T-helper 17 cell (primary cell): ENCODE data around the gene ZBTB7C. TPM values are rescaled to one million over a fixed set of nuclear protein-coding genes. Genes with fewer than 3 reads are reported as not detected.

ENCODE experiments used
- ATAC-seq: fragments of 150-1000 bp; cut with Tn5 transposase; 2 replicates; pipeline ENCODE4 v1.10.0; 2021; ENCODE audit warnings: mild to moderate bottlenecking, moderate library complexity
- DNase-seq, 3 donors: peaks; one replicate each; pipeline versions ENCODE4 v3.0.0 to v3.0.0-alpha.2; 2020 to 2021
- H3K9me3 ChIP-seq: one replicate; pipeline ENCODE4 v1.7.0; 2013; ENCODE audit warnings: low read length, mild to moderate bottlenecking; ENCODE audit not compliant: control insufficient read depth, poor library complexity, severe bottlenecking
- H3K27ac Mint-ChIP-seq: one replicate; pipeline ENCODE4 v1.8.0; 2022; ENCODE audit warnings: mild to moderate bottlenecking, moderate library complexity, mixed read lengths
- H3K27me3 Mint-ChIP-seq: one replicate; pipeline ENCODE4 v1.8.0; 2022; ENCODE audit warnings: mixed read lengths
- H3K36me3 Mint-ChIP-seq: one replicate; pipeline ENCODE4 v1.8.0; 2022; ENCODE audit warnings: low read depth, mixed read lengths
- H3K4me1 Mint-ChIP-seq: one replicate; pipeline ENCODE4 v1.8.0; 2022; ENCODE audit warnings: mild to moderate bottlenecking, mixed read lengths
- H3K4me3 Mint-ChIP-seq: one replicate; pipeline ENCODE4 v1.8.0; 2022; ENCODE audit warnings: mild to moderate bottlenecking, moderate library complexity, mixed read lengths
- total RNA-seq, 4 donors: library from RNA in 2 of 4; stranded (reverse) in 2 of 4; gene quantifications; one replicate each; pipeline ENCODE4 v1.2.3 and lab custom pipeline; 2022 to 2026

Gene ZBTB7C
- total RNA-seq, 2 donors from 2014 or later = 0.07 TPM; not detected in 1

DNA sequence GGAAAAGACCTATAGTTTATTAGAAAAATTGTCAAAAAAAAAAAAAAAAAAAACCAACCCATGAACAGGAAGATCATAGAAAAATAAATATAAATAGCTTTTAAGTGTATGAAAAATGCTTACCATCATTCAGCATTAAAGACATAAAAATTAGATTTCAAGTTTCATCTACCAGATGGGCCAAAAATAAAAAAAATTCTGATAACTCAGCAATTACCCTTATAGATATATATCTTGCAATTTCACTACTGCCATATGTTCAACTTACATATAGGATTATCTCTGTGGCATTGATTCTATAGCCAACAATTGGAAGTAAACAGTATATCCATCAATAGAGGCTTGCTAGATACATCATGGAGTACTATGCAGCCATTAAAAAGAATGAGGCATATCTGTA, 352.2 kb downstream of the ZBTB7C start:
- ATAC-seq (no peak), DNase-seq (no peak)
- no peak overlapping the region for H3K4me3 Mint-ChIP-seq
- H3K27me3 Mint-ChIP-seq = peaks cover 78% of the 10 kb centered on the region
- H3K27ac Mint-ChIP-seq = no peak overlapping the region
- no peaks in the 10 kb centered on the region for H3K9me3 ChIP-seq
- H3K4me1 Mint-ChIP-seq = peaks cover 4% of the 10 kb centered on the region
- H3K36me3 Mint-ChIP-seq = peaks cover 2% of the 10 kb centered on the region

DNA sequence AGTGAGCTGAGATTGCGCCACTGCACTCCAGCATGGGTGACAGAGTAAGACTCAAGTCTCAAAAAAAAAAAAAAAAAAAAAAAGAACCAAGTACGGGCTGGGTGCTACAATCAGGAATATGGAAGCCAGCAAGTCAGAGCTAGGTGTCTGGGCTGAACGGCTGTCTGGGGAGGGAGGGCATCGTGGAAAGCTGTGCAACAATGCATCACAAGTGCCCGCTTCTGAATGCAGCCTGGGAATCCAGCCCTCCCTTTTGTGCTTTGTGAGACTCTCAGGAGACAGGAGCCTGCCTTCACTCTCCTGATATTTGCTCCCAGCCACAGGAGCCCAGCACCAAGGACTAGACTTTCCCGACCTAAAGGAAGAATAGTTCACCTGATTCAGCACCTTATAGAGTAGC, 353.8 kb downstream of the ZBTB7C start:
- Mint-ChIP-seq H3K4me3 (no peak overlapping the region), H3K27me3 (peaks cover 80% of the 10 kb centered on the region), H3K4me1 (peaks cover 4% of the 10 kb centered on the region), H3K36me3 (peaks cover 2% of the 10 kb centered on the region), H3K27ac (no peak overlapping the region)
- DNase-seq (no peak), ATAC-seq (no peak)
- H3K9me3 ChIP-seq = no peaks in the 10 kb centered on the region

DNA sequence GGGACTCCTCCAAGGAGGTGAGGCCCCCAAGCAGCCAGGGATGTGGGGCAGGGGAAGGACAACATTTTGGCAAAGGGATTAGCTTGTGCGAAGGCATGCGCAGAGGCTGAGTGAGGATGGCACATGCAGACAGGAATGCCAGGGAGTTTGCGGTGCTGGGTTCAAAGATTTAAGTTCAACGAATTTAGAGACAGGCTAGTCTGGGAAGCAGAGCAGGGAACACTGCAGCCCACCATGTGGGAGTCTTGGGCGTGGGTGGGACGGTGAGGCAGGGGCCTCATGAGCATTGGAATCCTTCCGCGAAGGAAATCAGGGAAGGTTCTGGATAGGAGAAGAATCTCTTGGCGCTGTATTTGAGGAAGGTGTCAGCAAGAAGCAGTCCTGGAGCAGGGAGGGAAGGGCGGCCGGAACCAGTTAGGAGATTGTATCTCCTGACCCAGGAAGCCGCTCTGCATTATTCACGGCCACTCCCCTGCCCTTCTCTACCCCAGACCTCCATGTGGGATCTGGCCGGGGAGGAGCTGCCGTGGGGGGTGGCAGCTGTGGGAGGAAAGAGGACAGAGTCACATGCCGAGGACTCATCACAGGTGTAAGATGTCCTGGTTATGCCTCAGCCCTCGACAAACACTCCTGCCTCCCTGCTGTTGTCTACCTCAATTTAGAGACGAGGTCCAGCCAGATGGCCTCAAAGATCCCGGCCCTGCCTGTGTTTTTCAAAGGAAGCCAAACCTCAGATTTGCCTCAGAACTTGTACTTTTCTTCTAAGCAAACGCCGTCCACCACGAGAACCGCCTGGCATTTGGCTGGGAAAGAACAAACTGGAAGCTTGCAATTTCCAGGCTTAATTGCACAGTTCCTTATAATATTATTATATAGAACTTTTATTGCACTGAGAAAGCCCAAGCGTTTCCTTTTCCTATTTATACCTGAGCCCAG, 355.0 kb downstream of the ZBTB7C start:
- no peak overlapping the region for H3K4me3 Mint-ChIP-seq
- ATAC-seq (no peak), DNase-seq (no peak)
- H3K4me1 Mint-ChIP-seq = peaks cover 4% of the 10 kb centered on the region
- H3K9me3 ChIP-seq = no peaks in the 10 kb centered on the region
- H3K36me3 Mint-ChIP-seq = peaks cover 2% of the 10 kb centered on the region
- peaks cover 69% of the 10 kb centered on the region for H3K27me3 Mint-ChIP-seq
- no peak overlapping the region for H3K27ac Mint-ChIP-seq

DNA sequence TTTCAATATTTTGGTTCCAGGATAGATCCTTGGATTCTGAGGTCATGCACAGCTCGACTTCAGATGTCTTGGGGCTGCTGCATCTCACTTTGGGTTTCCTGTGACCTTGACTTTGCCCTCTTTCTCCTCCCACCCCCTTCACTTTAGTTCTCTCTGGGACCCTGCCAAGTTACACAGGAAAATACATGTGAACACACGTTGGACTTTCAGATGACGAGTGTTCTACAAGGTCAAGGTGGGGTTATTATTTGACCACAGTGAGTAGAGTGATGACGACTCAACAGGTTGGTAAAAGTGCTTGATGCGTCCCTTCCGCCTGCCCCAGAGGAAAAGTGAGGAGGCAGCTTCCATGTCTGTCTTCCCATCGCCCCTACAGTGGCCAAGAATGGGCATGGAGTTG, 356.3 kb downstream of the ZBTB7C start:
- H3K36me3 Mint-ChIP-seq = peaks cover 2% of the 10 kb centered on the region
- peaks cover 4% of the 10 kb centered on the region for H3K4me1 Mint-ChIP-seq
- peaks cover 57% of the 10 kb centered on the region for H3K27me3 Mint-ChIP-seq
- no peak overlapping the region for H3K4me3 Mint-ChIP-seq
- ATAC-seq (no peak), DNase-seq (no peak)
- H3K27ac Mint-ChIP-seq = no peak overlapping the region
- H3K9me3 ChIP-seq = no peaks in the 10 kb centered on the region

DNA sequence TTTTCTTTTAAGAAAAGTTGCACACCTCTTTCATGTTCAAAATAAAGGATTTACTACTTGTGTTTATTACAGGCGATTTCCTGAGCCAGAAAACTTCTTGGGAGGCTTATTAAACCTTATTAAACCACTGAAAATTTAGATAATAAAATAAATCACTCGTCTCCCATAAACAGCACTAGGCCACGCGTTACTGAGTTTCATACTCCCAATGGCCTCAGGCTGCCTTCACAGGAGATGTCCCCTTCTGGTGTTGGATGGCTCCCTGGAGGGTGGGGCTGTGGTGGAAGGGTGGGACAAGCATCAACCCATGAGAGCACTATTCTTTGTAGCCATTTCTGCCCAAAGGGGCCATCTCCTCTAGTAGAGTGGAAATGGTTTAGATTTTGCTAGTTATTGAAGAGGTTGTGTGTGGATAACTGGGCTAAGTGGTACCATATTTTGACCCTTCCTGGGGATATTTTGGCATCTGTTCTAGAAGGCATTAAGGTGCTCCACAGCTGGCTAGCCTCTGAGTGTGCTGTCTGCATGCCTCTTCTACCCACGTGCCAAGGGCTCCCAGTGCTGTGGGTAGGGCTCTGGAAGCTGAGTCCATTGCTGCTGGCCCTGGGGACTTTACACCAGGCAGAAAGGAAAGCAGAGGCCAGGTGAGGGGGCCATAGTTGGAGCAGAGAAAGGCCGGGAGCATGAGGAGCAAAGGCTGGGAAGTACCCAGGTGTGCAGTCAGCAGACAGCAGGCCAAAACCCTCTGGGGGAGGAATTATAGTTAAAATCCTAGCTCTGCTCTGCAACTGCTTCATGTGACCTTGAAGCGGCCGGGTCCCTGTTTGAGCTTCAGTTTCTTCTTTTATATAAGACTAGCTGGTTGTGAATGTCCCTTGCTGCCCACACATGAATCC, 357.0 kb downstream of the ZBTB7C start:
- no peak for DNase-seq
- Mint-ChIP-seq H3K27me3 (peaks cover 52% of the 10 kb centered on the region), H3K27ac (no peak overlapping the region), H3K4me1 (peaks cover 4% of the 10 kb centered on the region), H3K4me3 (no peak overlapping the region), H3K36me3 (peaks cover 2% of the 10 kb centered on the region)
- ATAC-seq = no peak
- no peaks in the 10 kb centered on the region for H3K9me3 ChIP-seq

DNA sequence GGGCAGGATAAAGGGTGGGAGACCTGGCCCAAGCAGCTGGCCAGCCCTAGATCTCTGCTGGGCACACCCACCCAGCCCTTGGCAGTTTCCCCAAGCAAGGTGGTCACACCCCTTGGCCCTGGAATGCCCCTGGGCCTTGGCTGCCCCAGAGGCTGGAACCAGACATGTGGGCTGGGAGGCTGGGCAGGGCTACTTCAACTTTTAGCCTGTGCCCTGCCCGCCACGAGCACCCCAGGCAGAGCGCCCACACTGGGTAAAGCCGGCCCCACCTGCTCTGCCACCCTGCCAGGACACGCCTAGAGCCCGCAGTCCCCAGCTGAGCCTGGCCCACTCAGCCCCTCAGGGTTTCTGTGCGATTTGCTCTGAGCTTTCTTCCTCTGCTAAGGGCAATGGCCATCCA, 359.0 kb downstream of the ZBTB7C start:
- DNase-seq (no peak), ATAC-seq (no peak)
- H3K36me3 Mint-ChIP-seq = peaks cover 2% of the 10 kb centered on the region
- H3K4me1 Mint-ChIP-seq = peaks cover 4% of the 10 kb centered on the region
- H3K9me3 ChIP-seq = no peaks in the 10 kb centered on the region
- no peak overlapping the region for H3K4me3 Mint-ChIP-seq
- H3K27me3 Mint-ChIP-seq = peaks cover 42% of the 10 kb centered on the region
- H3K27ac Mint-ChIP-seq = no peak overlapping the region

DNA sequence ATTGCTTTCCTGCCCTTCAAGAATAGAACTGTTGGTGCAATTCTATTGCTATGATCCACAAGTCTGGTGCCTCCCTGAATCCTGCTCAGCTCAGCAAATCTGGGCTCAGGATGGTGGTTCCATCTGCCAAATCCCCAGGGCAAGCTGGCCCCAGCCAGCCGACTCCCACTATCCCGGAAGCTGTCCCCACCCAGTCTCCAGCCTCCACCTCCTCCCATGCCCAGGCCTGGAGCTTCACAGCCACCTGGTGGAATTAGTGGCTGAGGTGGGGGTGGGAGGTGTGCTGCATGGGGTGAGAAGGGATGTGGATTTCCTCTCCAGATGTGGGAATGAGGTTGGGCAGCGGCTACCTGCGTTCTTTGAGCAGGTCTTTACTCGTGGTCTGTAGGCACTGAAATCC, 359.4 kb downstream of the ZBTB7C start:
- Mint-ChIP-seq H3K4me3 (no peak overlapping the region), H3K36me3 (peaks cover 2% of the 10 kb centered on the region), H3K27ac (no peak overlapping the region), H3K4me1 (peaks cover 4% of the 10 kb centered on the region), H3K27me3 (peaks cover 37% of the 10 kb centered on the region)
- ATAC-seq (no peak), DNase-seq (no peak)
- no peaks in the 10 kb centered on the region for H3K9me3 ChIP-seq

DNA sequence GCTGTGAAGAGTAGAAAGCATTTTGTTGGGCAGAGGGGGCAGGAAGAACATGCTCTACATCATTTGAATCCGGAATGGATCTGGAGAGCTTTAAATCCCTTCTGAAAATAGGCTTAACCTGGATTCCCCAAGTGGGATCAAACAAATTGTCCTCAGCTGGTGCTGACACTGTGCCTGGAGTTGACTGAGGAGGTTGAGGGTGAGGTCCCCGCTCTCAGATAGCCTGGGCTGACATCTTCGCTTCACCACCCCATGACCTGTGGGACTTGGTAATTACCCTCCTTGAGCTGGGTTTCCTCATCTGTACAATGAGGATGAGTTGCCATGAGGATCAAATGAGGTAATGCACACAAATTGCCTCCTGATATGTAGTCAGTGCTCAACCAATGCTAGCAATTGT, 360.9 kb downstream of the ZBTB7C start:
- H3K4me1 Mint-ChIP-seq = no peaks in the 10 kb centered on the region
- ATAC-seq (no peak), DNase-seq (no peak)
- H3K9me3 ChIP-seq = no peaks in the 10 kb centered on the region
- no peaks in the 10 kb centered on the region for H3K36me3 Mint-ChIP-seq
- no peak overlapping the region for H3K27ac Mint-ChIP-seq
- peaks cover 27% of the 10 kb centered on the region for H3K27me3 Mint-ChIP-seq
- H3K4me3 Mint-ChIP-seq = no peak overlapping the region

DNA sequence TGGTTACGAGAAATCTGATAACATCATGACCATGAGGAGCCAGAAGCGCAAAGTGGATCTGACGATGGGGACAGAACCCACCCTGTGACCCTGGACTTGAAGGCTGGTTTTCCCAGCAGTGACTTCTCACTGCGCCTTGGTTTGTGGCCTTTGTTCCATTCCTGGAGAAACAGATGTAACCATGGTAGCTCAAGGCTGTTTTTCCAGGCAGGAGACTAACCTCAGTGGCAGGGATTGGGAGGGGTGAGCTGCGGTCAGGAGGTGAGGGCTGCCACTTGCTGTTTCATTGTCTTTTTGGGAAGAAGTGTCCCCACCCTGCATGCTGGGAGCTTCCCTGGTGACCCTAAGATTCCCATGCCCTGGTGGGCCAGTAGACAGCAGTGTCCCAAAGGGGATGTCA, 362.3 kb downstream of the ZBTB7C start:
- H3K27ac Mint-ChIP-seq = no peak overlapping the region
- ATAC-seq = no peak
- peaks cover 22% of the 10 kb centered on the region for H3K27me3 Mint-ChIP-seq
- H3K9me3 ChIP-seq = no peaks in the 10 kb centered on the region
- no peak for DNase-seq
- no peaks in the 10 kb centered on the region for H3K4me1 Mint-ChIP-seq
- no peak overlapping the region for H3K4me3 Mint-ChIP-seq
- H3K36me3 Mint-ChIP-seq = no peaks in the 10 kb centered on the region

DNA sequence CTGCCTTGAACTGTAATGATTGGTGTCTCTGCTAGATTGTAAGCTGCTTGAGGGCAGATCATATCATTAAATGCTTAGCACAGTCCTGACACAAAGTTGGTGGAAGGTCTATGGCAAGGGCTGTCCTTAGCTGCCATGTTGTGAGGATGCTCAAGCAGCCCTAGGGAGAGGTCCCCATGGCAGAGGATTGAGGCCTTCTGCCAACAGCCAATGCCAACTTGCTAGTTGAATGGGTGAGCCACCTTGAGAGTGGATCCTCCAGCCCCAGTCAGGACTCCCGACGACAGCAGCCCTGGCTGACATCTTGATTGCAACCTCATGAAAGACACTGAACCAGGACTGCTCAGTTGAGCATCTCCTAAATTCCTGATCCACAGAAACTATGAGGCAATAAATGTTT, 363.4 kb downstream of the ZBTB7C start:
- Mint-ChIP-seq H3K4me1 (no peaks in the 10 kb centered on the region), H3K27ac (no peak overlapping the region), H3K27me3 (peaks cover 13% of the 10 kb centered on the region), H3K4me3 (no peak overlapping the region), H3K36me3 (no peaks in the 10 kb centered on the region)
- DNase-seq (no peak), ATAC-seq (no peak)
- no peaks in the 10 kb centered on the region for H3K9me3 ChIP-seq

DNA sequence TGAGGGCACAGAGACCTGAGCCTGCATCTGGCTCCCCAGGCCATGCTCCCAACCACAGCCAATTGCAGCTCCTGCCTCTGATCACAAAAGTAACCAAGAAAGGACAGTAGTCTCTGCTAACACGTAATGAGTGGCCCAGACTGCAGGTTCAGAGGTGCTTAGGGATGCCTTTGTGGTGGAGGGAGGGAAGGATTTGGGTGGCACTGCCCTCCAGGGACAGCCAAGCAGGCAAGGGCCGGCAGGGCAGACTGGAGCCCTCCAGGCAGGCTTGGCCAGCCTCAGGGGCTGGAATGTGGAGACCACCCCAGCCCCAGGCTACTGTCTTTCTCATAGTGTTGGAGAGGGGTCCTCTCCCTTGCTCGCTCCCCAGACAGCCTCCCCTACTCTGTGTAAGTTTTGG, 364.2 kb downstream of the ZBTB7C start:
- no peaks in the 10 kb centered on the region for H3K36me3 Mint-ChIP-seq
- H3K27me3 Mint-ChIP-seq = peaks cover 9% of the 10 kb centered on the region
- no peak overlapping the region for H3K4me3 Mint-ChIP-seq
- no peak overlapping the region for H3K27ac Mint-ChIP-seq
- no peak for ATAC-seq
- H3K4me1 Mint-ChIP-seq = no peaks in the 10 kb centered on the region
- H3K9me3 ChIP-seq = no peaks in the 10 kb centered on the region
- DNase-seq = no peak

DNA sequence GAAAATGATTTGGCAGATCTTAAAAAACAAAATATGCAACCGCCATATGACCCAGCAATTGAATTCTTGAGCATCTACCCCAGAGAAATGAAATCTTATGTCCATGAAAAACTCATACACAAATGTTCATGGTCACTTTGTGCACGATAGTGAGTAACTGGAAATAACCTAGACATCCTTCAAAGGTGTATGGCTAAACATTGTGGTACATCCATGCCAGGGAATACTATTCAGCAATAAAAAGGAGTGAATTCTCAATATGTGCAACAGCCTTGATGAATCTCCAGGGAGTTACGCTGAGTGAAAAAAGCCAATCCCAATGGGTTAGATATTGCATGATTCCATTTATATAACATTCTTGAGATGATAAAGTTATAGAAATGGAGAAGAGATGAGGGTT, 366.0 kb downstream of the ZBTB7C start:
- H3K27ac Mint-ChIP-seq = no peak overlapping the region
- H3K9me3 ChIP-seq = no peaks in the 10 kb centered on the region
- H3K36me3 Mint-ChIP-seq = no peaks in the 10 kb centered on the region
- DNase-seq (no peak), ATAC-seq (no peak)
- no peaks in the 10 kb centered on the region for H3K4me1 Mint-ChIP-seq
- no peak overlapping the region for H3K4me3 Mint-ChIP-seq
- peaks cover 9% of the 10 kb centered on the region for H3K27me3 Mint-ChIP-seq

DNA sequence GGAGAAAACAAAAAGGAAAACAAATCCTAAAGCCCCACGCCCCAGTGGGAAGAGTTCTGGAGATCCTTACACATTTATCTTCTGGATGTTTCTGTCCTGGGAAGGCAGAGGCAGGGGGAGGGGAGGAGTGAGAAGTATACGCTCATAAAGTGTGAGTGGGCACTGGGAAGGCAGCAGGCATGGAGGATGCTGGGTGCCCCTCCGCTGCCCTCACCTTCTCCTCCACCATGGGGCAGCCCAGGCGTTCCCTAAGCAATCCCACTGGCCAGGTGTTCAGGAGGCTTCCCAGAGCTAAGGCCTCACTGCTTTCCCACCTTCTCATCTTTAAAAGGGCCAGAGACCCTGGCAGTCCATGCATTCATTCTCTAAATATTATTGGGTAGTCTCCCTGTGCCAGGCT, 366.8 kb downstream of the ZBTB7C start:
- no peak overlapping the region for H3K27ac Mint-ChIP-seq
- no peaks in the 10 kb centered on the region for H3K4me1 Mint-ChIP-seq
- no peak overlapping the region for H3K4me3 Mint-ChIP-seq

More for the DNA sequence above, 366.8 kb downstream of the ZBTB7C start:
- ATAC-seq (no peak), DNase-seq (no peak)
- no peaks in the 10 kb centered on the region for H3K36me3 Mint-ChIP-seq
- H3K9me3 ChIP-seq = no peaks in the 10 kb centered on the region
- H3K27me3 Mint-ChIP-seq = peaks cover 9% of the 10 kb centered on the region
